GM21528 (cell line): ENCODE data around the gene CAP1.
"Not testable (repeated sequence)": the region's sequence is repeated elsewhere in the genome, so short reads cannot be mapped to it uniquely, and the experiment has no call there.

Source experiments
- ATAC-seq: cut with Tn5 transposase; IDR thresholded peaks from one replicate; pipeline ENCODE4 v1.9.1; 2021; ENCODE audit warnings: mild to moderate bottlenecking, moderate library complexity; ENCODE audit not compliant: unreplicated experiment, low FRiP score

The CAP1 gene

GRCh38 chr1:40040511-40041465, at the start of gene CAP1:
CAP1 (plus strand) TSS chr1:40040729; CDS start chr1:40059347, 18,618 bp downstream.
- ATAC-seq, result peak; percentile 81

GRCh38 chr1:39992234-39992633, 48.3 kb upstream of the CAP1 start:
- ATAC-seq, result no peak

- ATAC-seq, result no peak
Observed at GRCh38 chr1:39992888-39993287, 47.6 kb upstream of the CAP1 start.

- ATAC-seq, result peak; percentile 82
Observed at GRCh38 chr1:39995973-39996393, 44.5 kb upstream of the CAP1 start.

- ATAC-seq, result no peak
Observed at GRCh38 chr1:39996396-39997004, 44.0 kb upstream of the CAP1 start.

- no peak for ATAC-seq
Observed at GRCh38 chr1:40001456-40001855, 39.1 kb upstream of the CAP1 start.

- peak; percentile 72 for ATAC-seq
Observed at GRCh38 chr1:40003156-40004093, 37.1 kb upstream of the CAP1 start.

GRCh38 chr1:40004857-40005256, 35.7 kb upstream of the CAP1 start:
- no peak for ATAC-seq

- not testable (repeated sequence) for ATAC-seq
Observed at GRCh38 chr1:40007481-40008034, 33.0 kb upstream of the CAP1 start.

- ATAC-seq, result no peak
Observed at GRCh38 chr1:40011198-40011597, 29.3 kb upstream of the CAP1 start.

- no peak for ATAC-seq
Observed at GRCh38 chr1:40014253-40014706, 26.2 kb upstream of the CAP1 start.

GRCh38 chr1:40014812-40015594, 25.5 kb upstream of the CAP1 start:
- ATAC-seq, result no peak

GRCh38 chr1:40017951-40018575, 22.5 kb upstream of the CAP1 start:
- no peak for ATAC-seq

- no peak for ATAC-seq
Observed at GRCh38 chr1:40020447-40021085, 20.0 kb upstream of the CAP1 start.

GRCh38 chr1:40023379-40023944, 17.1 kb upstream of the CAP1 start:
- no peak for ATAC-seq

- no peak for ATAC-seq
Observed at GRCh38 chr1:40024671-40025070, 15.9 kb upstream of the CAP1 start.

- ATAC-seq, result no peak
Observed at GRCh38 chr1:40027647-40028046, 12.9 kb upstream of the CAP1 start.

- no peak for ATAC-seq
Observed at GRCh38 chr1:40029608-40030007, 10.9 kb upstream of the CAP1 start.
